GM12878 (cell line): ENCODE results near the gene RGS1. TPM values are rescaled to one million over a fixed set of nuclear protein-coding genes. Genes with fewer than 3 reads are reported as not detected.

Source experiments
- ESRRA ChIP-seq: IDR thresholded peaks from 2 replicates; pipeline ENCODE4 v1.6.1; 2012; ENCODE audit warnings: mild to moderate bottlenecking, low read length, improper control_type of control experiment
- FOXK2 ChIP-seq: fragments of 450-650 bp; IDR thresholded peaks from 2 replicates; pipeline ENCODE4 v1.6.1; 2017; ENCODE audit warnings: mild to moderate bottlenecking, moderate library complexity
- GATAD2B ChIP-seq: fragments of 450-650 bp; conservative IDR thresholded peaks from 2 replicates; pipeline ENCODE4 v1.6.1; 2017; ENCODE audit warnings: low read depth, mild to moderate bottlenecking, moderate library complexity
- HDGF ChIP-seq: fragments of 450-650 bp; IDR thresholded peaks from 2 replicates; pipeline ENCODE4 v1.6.1; 2016; ENCODE audit warnings: antibody characterized with exemption
- IKZF1 ChIP-seq: fragments of 450-650 bp; conservative IDR thresholded peaks from 2 replicates; pipeline ENCODE4 v1.6.1; 2017; ENCODE audit warnings: antibody characterized with exemption, mild to moderate bottlenecking
- IRF4 ChIP-seq: IDR thresholded peaks from 2 replicates; pipeline ENCODE4 v1.6.1; 2011; ENCODE audit warnings: low read depth, low read length
- JUNB ChIP-seq: IDR thresholded peaks from 2 replicates; pipeline ENCODE4 v1.6.1; 2016; ENCODE audit warnings: antibody characterized with exemption, mild to moderate bottlenecking
- KAT2A ChIP-seq: conservative IDR thresholded peaks from 2 replicates; pipeline ENCODE4 v1.6.1; 2011; ENCODE audit warnings: low read depth, low read length; ENCODE audit not compliant: control insufficient read depth
- MEF2A ChIP-seq: IDR thresholded peaks from 2 replicates; pipeline ENCODE4 v1.6.1; 2011; ENCODE audit warnings: low read depth, mild to moderate bottlenecking, low read length, moderate library complexity; ENCODE audit not compliant: insufficient read depth
- MYB ChIP-seq: fragments of 150-350 bp; IDR thresholded peaks from 2 replicates; pipeline ENCODE4 v1.6.1; 2014; ENCODE audit warnings: mild to moderate bottlenecking, low read depth, low read length, borderline replicate concordance
- TCF12 ChIP-seq: IDR thresholded peaks from 2 replicates; pipeline ENCODE4 v1.6.1; 2011; ENCODE audit warnings: low read depth, mild to moderate bottlenecking, low read length
- ZBED1 ChIP-seq: IDR thresholded peaks from 2 replicates; pipeline ENCODE4 v1.6.1; 2016; ENCODE audit warnings: borderline replicate concordance
- polyA plus RNA-seq, 11 experiments: library from polyadenylated mRNA; depleted of rRNA in 4 of 11; unstranded in 6 of 11; stranded (reverse) in 5 of 11; fragments of >200 nt; fragmentation: Nextera tagmentation in 4 of 11; fragmentation: Illumina TruSeq in 1 of 11; extraction: Ambion mirVana in 4 of 11; extraction: Trizol in 1 of 11; gene quantifications; 1 replicate in 1 of 11; 2 replicates in 10 of 11; pipeline versions ENCODE4 v1.2.1 to v1.2.3, GENCODE V29; 2011 to 2016; ENCODE audit warnings: inconsistent platforms in 2 of 11, missing spikeins in 2 of 11, low read depth in 1 of 11
- total RNA-seq, 4 experiments: library from RNA; depleted of rRNA in 3 of 4; stranded (reverse); fragments of >200 nt in 3 of 4; fragmentation: Illumina TruSeq in 1 of 4; extraction: Trizol in 1 of 4; gene quantifications; 2 replicates each; pipeline versions ENCODE4 v1.2.1 to v1.2.3, GENCODE V29; 2013 to 2021
- TF ChIP-seq, protein P1 (sequence below): IDR thresholded peaks from 2 replicates; pipeline ENCODE4 v1.6.1; 2012; ENCODE audit warnings: improper control_type of control experiment, low read depth, low read length; ENCODE audit not compliant: insufficient replicate concordance
- TF ChIP-seq, protein P2 (sequence below): fragments of 450-650 bp; IDR thresholded peaks from 2 replicates; pipeline ENCODE4 v1.6.1; 2016; ENCODE audit warnings: mild to moderate bottlenecking
- TF ChIP-seq, protein P3 (sequence below): IDR thresholded peaks from 2 replicates; pipeline ENCODE4 v1.6.1; 2012; ENCODE audit warnings: low read depth, low read length, improper control_type of control experiment
- TF ChIP-seq, protein P4 (sequence below), 3 experiments: IDR thresholded peaks in 2 of 3; conservative IDR thresholded peaks in 1 of 3; 2 replicates each; pipeline ENCODE4 v1.5.1; 2011; ENCODE audit warnings: low read depth in 3 of 3, low read length in 3 of 3, mild to moderate bottlenecking in 3 of 3, control low read depth in 2 of 3, moderate library complexity in 2 of 3, inconsistent platforms in 1 of 3, mixed read lengths in 1 of 3; ENCODE audit not compliant: control insufficient read depth in 2 of 3, insufficient read depth in 1 of 3; ENCODE audit errors: extremely low read depth in 1 of 3
- TF ChIP-seq, protein P5 (sequence below): fragments of 450-650 bp; IDR thresholded peaks from 2 replicates; pipeline ENCODE4 v1.6.1; 2017; ENCODE audit warnings: low read depth, mild to moderate bottlenecking, moderate library complexity
- TF ChIP-seq, protein P6 (sequence below): IDR thresholded peaks from 2 replicates; pipeline ENCODE4 v1.6.1; 2011; ENCODE audit warnings: mild to moderate bottlenecking, low read depth, low read length, moderate library complexity; ENCODE audit not compliant: insufficient replicate concordance

The RGS1 gene
- total and polyA plus RNA-seq, 10 of the 15 experiments (the other 5 are each of a cell fraction or from before 2014, with no cell fraction given) = 20.7 to 882 (median 45.9) TPM

DNA sequence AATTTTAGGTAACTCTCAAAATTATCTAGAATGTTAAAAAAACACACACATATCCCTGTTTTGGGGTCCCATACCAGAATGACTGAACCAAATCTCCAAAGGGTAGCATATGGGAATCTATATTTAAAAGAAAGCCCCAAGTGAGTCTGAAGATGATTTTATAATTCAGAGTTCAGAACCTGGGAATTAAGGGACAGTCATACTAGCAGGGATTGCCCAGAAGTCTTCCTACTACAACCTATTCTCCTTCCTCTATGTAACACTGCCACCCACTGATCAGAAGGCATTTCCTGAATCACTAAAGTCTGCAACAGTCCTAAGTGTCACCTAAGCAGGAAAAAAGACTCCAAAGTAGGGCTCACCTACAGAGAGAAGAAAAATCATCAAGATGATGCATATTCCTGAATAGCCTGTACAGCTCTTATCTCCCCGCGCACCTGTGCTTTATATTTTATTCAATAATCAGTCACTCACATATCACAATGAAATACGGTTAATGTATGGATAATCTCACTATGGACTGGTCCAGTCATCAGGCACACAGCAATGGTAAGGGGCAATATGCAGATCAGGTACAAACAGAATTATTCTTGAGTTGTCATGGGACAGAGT is 4.9 kb downstream of the RGS1 start (continued):
- TF ChIP-seq, protein P1, sequence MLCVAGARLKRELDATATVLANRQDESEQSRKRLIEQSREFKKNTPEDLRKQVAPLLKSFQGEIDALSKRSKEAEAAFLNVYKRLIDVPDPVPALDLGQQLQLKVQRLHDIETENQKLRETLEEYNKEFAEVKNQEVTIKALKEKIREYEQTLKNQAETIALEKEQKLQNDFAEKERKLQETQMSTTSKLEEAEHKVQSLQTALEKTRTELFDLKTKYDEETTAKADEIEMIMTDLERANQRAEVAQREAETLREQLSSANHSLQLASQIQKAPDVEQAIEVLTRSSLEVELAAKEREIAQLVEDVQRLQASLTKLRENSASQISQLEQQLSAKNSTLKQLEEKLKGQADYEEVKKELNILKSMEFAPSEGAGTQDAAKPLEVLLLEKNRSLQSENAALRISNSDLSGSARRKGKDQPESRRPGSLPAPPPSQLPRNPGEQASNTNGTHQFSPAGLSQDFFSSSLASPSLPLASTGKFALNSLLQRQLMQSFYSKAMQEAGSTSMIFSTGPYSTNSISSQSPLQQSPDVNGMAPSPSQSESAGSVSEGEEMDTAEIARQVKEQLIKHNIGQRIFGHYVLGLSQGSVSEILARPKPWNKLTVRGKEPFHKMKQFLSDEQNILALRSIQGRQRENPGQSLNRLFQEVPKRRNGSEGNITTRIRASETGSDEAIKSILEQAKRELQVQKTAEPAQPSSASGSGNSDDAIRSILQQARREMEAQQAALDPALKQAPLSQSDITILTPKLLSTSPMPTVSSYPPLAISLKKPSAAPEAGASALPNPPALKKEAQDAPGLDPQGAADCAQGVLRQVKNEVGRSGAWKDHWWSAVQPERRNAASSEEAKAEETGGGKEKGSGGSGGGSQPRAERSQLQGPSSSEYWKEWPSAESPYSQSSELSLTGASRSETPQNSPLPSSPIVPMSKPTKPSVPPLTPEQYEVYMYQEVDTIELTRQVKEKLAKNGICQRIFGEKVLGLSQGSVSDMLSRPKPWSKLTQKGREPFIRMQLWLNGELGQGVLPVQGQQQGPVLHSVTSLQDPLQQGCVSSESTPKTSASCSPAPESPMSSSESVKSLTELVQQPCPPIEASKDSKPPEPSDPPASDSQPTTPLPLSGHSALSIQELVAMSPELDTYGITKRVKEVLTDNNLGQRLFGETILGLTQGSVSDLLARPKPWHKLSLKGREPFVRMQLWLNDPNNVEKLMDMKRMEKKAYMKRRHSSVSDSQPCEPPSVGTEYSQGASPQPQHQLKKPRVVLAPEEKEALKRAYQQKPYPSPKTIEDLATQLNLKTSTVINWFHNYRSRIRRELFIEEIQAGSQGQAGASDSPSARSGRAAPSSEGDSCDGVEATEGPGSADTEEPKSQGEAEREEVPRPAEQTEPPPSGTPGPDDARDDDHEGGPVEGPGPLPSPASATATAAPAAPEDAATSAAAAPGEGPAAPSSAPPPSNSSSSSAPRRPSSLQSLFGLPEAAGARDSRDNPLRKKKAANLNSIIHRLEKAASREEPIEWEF = peak; percentile 96
- TF ChIP-seq MYB (peak; percentile 93), IKZF1 (peak; percentile 88), IRF4 (peak; percentile 64; the same call in 1 of the 2 replicates), HDGF (no peak), MEF2A (peak; percentile 48; the same call in 1 of the 2 replicates), ESRRA (no peak), JUNB (0 out of 2 replicates have a peak, but pooled peaks have one; percentile 14), ZBED1 (peak; percentile 85), TCF12 (no peak), FOXK2 (no peak), GATAD2B (0 out of 2 replicates have a peak, but pooled peaks have one; percentile 47), KAT2A (no peak)
- TF ChIP-seq, protein P2, sequence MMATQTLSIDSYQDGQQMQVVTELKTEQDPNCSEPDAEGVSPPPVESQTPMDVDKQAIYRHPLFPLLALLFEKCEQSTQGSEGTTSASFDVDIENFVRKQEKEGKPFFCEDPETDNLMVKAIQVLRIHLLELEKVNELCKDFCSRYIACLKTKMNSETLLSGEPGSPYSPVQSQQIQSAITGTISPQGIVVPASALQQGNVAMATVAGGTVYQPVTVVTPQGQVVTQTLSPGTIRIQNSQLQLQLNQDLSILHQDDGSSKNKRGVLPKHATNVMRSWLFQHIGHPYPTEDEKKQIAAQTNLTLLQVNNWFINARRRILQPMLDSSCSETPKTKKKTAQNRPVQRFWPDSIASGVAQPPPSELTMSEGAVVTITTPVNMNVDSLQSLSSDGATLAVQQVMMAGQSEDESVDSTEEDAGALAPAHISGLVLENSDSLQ = no peak
- TF ChIP-seq, protein P3, sequence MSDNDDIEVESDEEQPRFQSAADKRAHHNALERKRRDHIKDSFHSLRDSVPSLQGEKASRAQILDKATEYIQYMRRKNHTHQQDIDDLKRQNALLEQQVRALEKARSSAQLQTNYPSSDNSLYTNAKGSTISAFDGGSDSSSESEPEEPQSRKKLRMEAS = 0 out of 2 replicates have a peak, but pooled peaks have one; percentile 62
- TF ChIP-seq, protein P4, sequence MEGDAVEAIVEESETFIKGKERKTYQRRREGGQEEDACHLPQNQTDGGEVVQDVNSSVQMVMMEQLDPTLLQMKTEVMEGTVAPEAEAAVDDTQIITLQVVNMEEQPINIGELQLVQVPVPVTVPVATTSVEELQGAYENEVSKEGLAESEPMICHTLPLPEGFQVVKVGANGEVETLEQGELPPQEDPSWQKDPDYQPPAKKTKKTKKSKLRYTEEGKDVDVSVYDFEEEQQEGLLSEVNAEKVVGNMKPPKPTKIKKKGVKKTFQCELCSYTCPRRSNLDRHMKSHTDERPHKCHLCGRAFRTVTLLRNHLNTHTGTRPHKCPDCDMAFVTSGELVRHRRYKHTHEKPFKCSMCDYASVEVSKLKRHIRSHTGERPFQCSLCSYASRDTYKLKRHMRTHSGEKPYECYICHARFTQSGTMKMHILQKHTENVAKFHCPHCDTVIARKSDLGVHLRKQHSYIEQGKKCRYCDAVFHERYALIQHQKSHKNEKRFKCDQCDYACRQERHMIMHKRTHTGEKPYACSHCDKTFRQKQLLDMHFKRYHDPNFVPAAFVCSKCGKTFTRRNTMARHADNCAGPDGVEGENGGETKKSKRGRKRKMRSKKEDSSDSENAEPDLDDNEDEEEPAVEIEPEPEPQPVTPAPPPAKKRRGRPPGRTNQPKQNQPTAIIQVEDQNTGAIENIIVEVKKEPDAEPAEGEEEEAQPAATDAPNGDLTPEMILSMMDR (IDR thresholded peaks at IDR 0.05 in 2 of 3, conservative IDR thresholded peaks at IDR 0.05 in 1 of 3; ENCODE audit: control insufficient read depth in 2 of 3, extremely low read depth in 1 of 3, insufficient read depth in 1 of 3, low read depth in 3 of 3, low read length in 3 of 3) = peak; percentile 29 to 70 (median 55); a peak in 5 of 6 replicates
- TF ChIP-seq, protein P5, sequence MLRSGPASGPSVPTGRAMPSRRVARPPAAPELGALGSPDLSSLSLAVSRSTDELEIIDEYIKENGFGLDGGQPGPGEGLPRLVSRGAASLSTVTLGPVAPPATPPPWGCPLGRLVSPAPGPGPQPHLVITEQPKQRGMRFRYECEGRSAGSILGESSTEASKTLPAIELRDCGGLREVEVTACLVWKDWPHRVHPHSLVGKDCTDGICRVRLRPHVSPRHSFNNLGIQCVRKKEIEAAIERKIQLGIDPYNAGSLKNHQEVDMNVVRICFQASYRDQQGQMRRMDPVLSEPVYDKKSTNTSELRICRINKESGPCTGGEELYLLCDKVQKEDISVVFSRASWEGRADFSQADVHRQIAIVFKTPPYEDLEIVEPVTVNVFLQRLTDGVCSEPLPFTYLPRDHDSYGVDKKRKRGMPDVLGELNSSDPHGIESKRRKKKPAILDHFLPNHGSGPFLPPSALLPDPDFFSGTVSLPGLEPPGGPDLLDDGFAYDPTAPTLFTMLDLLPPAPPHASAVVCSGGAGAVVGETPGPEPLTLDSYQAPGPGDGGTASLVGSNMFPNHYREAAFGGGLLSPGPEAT = peak; percentile 92
- TF ChIP-seq, protein P6, sequence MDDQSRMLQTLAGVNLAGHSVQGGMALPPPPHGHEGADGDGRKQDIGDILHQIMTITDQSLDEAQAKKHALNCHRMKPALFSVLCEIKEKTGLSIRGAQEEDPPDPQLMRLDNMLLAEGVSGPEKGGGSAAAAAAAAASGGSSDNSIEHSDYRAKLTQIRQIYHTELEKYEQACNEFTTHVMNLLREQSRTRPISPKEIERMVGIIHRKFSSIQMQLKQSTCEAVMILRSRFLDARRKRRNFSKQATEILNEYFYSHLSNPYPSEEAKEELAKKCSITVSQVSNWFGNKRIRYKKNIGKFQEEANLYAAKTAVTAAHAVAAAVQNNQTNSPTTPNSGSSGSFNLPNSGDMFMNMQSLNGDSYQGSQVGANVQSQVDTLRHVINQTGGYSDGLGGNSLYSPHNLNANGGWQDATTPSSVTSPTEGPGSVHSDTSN = peak; percentile 52
